ENCODE data around the gene RRP8.

The RRP8 gene

GRCh38 chr11:6632116-6633073, 29.0 kb upstream of the RRP8 start:
- no peak for DNase-seq

DNA sequence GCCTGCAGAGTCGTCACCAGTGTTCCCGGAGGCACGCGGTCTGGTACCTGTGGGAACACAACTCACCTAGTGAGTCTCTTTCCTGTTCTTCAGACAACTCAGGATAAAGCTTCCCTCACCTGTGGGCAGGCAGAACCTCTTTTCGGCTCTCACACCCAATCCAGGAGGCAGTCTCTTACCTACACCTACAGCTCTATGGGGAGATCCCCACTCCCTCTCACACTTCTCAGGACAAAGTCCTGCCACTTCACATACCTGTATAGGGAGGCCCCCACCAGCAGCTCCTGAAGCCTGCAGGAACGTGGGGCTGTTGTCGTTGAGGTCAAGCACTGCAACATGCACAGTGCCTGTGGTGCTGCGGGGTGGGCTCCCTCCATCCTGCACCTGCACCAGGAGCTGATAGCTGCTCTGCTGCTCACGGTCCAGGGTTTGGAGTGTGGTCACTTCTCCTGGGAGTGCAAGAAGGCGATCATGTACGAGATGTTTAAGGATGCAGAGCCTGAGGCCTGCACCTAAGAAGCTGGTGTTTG, 28.0 kb upstream of the RRP8 start:
- no peak for DNase-seq

DNA sequence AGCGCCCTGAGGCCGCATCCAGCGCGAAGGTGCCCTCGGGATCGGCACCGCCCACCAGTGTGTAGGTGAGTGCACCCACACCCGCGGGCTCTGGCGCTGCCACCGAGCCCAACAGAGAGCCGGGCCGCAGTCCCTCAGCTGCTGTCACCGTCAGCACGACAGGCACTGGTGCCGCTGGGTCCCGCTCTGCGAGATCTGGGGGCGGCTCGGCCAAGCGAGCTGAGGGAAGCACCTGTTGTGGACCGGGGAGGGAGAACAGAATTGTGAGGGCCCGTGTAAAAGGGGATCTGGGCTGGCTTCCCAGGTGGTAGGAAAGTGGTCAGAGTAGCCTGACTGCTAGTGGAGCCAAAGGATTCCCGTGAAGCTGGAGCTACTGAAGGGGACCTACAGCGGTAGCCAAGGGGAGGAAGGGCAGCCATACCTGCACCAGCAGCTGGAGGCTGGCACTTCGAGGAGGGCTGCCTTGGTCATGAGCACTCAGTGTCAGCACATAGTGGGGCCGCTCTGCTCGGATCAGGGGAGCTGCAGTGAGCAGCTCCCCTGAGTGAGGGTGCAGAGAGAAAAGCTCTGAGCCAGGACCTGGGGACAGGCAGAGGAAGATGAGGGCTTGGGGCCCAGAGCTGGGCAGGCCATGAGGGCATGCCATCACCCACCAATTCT, 27.3 kb upstream of the RRP8 start:
- peak; percentile 56 for DNase-seq

- peak; percentile 56 for DNase-seq
These were observed 26.6 kb upstream of the RRP8 start for GRCh38 chr11:6629892-6630631.

DNA sequence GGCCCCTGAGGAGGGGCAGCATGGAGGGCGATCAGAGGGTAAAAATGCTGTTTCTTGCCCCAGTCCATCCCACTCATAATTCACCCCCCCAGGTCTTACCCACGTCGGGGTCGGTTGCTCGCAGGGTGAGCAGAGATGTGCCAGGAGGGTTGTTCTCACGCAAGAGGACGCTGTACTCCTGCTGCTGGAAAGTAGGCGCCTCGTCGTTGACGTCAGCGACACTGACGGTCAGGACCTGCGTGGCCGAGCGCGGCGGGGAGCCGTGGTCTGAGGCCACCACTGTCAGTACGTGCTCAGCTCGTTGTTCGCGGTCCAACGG, 26.1 kb upstream of the RRP8 start:
- no peak for DNase-seq

DNA sequence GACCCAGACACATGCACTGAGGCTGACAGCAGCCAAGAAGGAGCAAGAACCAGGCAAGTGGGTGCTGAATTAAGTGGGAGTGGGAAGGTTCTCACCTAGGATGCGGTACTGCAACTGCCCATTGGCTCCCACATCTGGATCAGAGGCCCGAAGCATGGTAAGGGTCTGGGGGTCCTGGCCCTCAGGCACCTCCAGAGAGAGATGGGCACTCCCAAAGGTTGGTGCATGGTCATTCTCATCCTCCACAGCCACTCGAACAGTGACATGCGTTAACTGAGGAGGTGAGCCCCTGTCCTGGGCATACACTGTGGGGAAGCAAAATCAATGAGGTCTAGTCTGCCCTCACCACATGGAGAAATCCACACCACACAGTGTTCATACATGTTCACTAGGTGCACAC, 25.1 kb upstream of the RRP8 start:
- DNase-seq, result no peak

GRCh38 chr11:6627762-6628241, 24.4 kb upstream of the RRP8 start:
- DNase-seq, result no peak

GRCh38 chr11:6626971-6627761, 23.8 kb upstream of the RRP8 start:
- no peak for DNase-seq

DNA sequence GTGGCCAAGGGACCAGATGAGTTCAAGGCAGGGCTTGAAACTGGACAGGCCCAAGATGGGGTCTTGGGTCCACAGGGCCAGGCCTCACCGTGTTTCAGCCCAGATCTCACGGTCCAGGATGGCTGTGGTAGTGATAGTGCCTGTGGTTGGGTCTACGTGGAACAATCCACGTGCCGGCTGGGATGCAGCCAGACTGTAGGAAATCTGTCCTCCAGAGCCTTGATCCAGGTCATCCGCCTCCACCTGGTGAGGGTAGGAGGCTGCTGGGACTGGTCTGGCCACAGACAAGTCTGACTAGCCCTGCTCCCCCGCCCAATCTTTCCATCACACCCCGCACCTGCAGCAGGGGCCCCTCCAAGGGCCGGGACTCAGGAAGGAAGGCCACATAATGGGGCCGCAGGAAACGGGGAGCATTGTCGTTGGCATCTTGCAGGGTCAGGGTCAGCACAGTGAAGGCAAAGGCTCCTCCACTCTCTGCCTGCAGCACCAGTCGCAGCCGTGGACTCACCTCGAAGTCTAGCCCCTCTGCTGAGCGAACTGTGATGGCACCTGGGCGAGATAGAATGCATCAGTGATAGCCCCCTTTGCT, 22.5 kb upstream of the RRP8 start:
- no peak for DNase-seq

- no peak for DNase-seq
These were observed 21.9 kb upstream of the RRP8 start for GRCh38 chr11:6625156-6625831.

DNA sequence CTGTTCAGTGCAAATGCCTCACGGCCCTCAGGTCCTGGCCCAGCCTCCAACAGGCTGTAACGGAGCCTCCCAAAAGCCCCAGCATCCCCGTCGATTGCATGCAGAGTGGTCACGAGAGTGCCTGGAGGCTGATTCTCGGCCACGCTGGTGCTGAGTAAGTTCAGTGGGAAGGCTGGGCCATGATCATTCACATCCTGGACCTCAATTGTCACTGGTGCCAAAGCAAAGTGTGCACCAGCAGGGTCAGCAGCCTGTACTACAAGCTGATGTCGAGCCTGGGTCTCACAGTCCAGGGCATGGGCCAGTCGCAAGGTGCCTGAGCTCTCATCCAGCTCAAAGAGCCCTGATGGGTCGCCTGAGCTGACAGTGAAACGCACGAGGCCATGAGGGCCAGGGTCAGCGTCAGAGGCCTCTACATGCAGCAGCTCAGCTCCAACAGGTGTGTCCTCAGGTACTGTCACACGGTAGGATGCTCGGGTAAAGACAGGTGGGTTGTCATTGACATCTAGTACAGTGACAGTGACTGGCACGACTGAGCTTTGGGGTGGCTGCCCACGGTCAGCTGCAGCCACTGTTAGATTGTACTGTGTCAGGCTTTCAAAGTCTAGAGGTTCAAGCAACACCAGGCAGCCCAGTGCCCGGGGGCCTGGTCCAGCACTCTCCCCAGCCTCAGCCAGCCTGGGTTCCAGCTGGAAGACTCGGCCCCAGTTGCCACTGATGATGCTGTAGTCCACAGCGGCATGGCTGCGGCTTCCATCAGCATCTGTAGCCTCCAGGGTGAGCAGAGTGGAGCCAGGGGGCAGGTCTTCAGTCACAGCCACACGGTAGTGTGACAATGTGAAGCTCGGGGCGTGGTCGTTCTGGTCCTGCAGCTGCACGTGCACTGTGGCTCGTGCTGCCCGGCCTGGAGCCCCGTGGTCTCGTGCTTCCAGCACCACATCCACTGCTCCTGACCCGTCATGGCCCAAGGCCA, 20.3 kb upstream of the RRP8 start:
- DNase-seq, result no peak

DNA sequence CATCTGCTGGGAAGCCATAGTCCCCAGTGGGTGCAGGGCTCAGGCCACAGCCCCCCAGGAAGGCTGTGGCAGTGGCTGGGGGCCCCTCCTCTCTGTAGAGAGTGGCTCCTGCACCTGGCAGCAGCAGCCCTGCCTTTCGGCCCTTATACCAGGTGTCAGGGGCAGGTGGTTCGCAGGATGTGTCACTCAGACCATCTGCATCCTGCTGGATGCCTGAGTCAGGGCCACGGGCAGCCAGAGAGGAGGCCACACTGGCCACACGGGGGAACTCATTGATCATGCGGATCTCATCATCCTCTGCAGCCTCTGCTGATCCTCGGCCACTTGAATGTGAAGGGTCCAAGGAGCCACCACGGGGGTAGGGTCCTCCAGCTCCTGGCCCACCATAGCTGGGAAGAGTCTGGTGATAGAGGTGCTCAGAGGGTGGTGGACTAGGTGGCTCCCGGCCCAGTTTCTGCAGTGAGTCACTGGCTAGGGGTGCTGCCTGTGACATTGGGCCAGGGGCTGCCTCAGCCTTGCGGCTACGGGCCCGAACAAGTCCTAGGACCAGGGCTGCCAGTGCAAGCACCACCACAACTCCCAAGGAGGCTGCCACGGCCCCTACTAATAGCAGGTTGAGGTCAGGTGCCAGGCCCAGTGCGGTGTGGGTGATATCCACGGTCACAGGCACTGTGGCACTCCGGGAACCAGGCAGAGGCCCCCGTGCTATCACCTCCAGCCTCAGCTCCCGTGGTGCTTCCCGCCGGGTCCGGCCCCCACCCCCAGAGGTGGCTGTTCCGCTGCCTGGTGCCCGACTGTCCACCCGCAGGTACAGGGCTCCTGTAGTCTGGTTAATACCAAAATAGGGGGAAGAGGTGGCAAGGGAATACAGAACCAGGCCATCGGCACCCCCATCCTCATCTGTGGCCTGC, 19.1 kb upstream of the RRP8 start:
- no peak for DNase-seq

GRCh38 chr11:6621711-6622211, 18.3 kb upstream of the RRP8 start:
- DNase-seq, result no peak

DNA sequence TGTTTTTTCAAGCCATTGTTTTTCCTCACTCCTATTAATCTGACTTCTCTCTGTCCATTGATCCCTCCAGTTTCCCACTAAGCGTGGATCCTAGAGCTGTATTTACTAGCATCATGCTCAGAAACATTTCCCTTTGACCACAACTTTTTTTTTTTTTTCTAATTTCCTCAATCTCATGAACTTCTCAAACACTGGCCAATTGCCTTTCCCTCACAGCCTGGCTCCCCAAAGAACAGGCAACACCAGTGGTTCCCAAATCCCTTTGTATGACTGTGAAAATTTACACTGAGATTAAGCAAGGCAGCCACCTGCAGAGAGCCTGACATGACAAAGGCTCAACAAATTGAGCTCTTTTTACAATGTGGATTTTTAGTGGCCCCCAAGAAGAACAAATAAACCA, 17.2 kb upstream of the RRP8 start:
- DNase-seq, result no peak

DNA sequence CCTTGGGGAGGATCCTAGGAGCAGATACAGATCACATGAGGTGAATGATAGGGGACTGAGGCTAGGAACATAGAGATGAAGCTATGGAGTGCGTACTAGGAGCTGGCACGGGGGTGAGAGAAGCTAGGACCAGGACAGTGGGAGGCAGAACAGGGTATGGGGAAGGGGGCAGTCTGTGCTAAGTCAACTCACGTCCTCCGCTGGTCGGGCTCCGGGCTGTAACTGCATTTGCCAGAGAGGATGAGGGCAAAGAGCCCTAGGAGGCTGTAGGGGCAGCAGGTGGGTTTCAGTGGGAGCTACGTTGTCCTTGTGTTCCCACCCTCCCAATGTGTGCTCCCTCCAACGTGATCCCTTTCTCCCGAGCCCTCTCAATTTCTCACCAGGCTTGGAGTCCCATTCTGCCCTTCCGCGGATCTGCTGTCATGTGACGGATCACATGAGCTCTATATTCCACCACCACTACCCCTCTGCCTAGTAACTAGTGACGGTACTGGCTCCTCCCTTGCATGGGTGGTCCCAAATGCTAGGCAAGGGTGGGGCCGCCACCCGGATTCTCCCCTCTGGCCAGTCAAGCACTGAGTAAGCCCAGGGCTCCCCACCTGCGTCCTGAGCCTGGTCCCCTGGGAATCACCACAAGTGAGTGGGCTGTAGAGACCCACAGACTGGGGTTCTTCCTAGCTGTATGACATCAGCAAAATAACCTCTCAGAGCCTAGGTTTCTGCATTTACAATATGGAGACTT, 15.8 kb upstream of the RRP8 start, which contains the start of gene TPP1:
Gene TPP1 (minus strand): TSS at position 419 of the 742 bp plus-strand sequence. CDS start 22 bp downstream, at position 397.
- DNase-seq, result peak; percentile 88

- no peak for DNase-seq
These were observed 14.9 kb upstream of the RRP8 start for GRCh38 chr11:6618117-6619003.

DNA sequence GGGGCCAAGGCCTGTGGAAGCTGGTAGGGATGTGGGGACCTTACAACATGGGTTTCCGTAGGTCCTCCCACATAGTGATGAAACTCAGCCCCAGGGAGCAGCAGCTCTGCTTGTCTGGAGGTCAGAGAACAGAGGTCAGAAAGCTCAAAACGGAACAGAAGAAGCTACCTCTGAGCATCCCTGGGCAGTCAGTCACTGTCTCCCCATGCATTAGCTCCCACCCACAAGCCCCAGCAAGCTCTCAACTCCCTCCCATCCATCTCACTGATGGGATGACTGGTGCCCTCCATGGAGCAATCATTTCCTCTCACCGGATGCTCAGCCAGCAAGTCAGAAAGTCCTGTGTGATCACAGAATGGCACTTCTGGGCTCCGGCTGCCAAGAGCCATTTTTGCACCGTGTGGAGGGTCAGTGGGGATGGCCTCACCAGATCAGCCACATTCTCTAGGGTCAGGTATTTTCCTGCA, 13.9 kb upstream of the RRP8 start:
- DNase-seq, result no peak

Measured in NCI-H2029 (cell line).